Psoas muscle (tissue), 8 donors: ENCODE data around the gene A3GALT2. TPM values are rescaled to one million over a fixed set of nuclear protein-coding genes. Genes with fewer than 3 reads are reported as not detected.

Experiments
- ATAC-seq, 4 donors: fragments of 200-7000 bp; cut with Tn5 transposase; one replicate each; pipeline ENCODE4 v1.9.1; 2020; ENCODE audit warnings: moderate library complexity in 3 of 4, mild to moderate bottlenecking in 2 of 4
- DNase-seq, 2 donors: peaks; one replicate each; pipeline ENCODE4 v3.0.0-alpha.2; 2020
- H3K27ac ChIP-seq: fragments of 200-600 bp; one replicate; pipeline ENCODE4 v1.8.0; 2022
- H3K27me3 ChIP-seq, 3 donors: fragments of 200-600 bp in 1 of 3; one replicate each; pipeline versions ENCODE4 v1.6.1 to v1.8.0; 2013 to 2022; ENCODE audit warnings: low read length in 2 of 3, mild to moderate bottlenecking in 2 of 3, moderate library complexity in 1 of 3; ENCODE audit not compliant: insufficient read depth in 3 of 3
- H3K36me3 ChIP-seq, 2 donors: fragments of 200-600 bp in 1 of 2; one replicate each; pipeline versions ENCODE4 v1.6.1 to v1.8.0; 2013 to 2022; ENCODE audit warnings: low read depth in 1 of 2, mild to moderate bottlenecking in 1 of 2, moderate library complexity in 1 of 2; ENCODE audit not compliant: insufficient read depth in 1 of 2
- H3K4me1 ChIP-seq: fragments of 200-600 bp; one replicate; pipeline ENCODE4 v1.8.0; 2022
- H3K4me3 ChIP-seq: fragments of 200-600 bp; one replicate; pipeline ENCODE4 v1.8.0; 2022; ENCODE audit warnings: mild to moderate bottlenecking
- H3K9me3 ChIP-seq: fragments of 200-600 bp; one replicate; pipeline ENCODE4 v1.8.0; 2022
- WGBS, 3 donors: extraction: QIAGEN DNeasy Blood & Tissue Kit; methylation state at CpG; one replicate each; pipeline versions ENCODE4 v1.1.6 to v1.1.7; 2013; 5-methylcytosine and 5-hydroxymethylcytosine counted together
- intact Hi-C, 2 donors: fragments of 100-400 bp; cut with DNase I; formaldehyde crosslinking; loops; one replicate each; pipeline versions ENCODE4 v1.11.0 to v1.14.2; 2022
- long read RNA-seq, 2 donors: library from polyadenylated mRNA; unstranded; transcript quantifications; one replicate each; pipeline ENCODE4 v2.0.0, GENCODE V29; 2021
- polyA plus RNA-seq, 3 donors: library from polyadenylated mRNA; stranded (reverse); fragments of 200-250 nt; gene quantifications; one replicate each; pipeline ENCODE4 v1.2.3, GENCODE V29; 2013
- total RNA-seq, 4 donors: library from RNA; stranded (reverse); fragmentation: NEBNext Ultra II Directional in 2 of 4; extraction: Animal tissue kit (Norgen Biotek cat#: 25700) in 2 of 4; gene quantifications; one replicate each; pipeline versions ENCODE4 v1.2.1 to v1.2.4, GENCODE V29; 2021 to 2023
- TF ChIP-seq, protein P1 (sequence below): fragments of 200-600 bp; IDR thresholded peaks from one replicate; pipeline ENCODE4 v1.8.0; 2022; ENCODE audit warnings: antibody characterized with exemption
- donor health status: healthy with polysubstance abuse.
- donor health status: DM: no; HTN: no; CAD: no; lungs with moderate emphysema.
- donor health status: Bipolar disorder and iron deficiency.
- donor health status: healthy.
- donor health status: DM: yes; HTN: yes; CAD: no.
- donor health status: DM: no; HTN: no; CAD: no.
- donor health status: DM: no; HTN: no; CAD: no.
- donor health status: DM: yes; HTN: yes; CAD: no.

A3GALT2 gene
- total RNA-seq, result not detected
- not detected for polyA plus RNA-seq
- long read RNA-seq, donor 1, result 0 reads
- long read RNA-seq, donor 2, result 0 reads

DNA sequence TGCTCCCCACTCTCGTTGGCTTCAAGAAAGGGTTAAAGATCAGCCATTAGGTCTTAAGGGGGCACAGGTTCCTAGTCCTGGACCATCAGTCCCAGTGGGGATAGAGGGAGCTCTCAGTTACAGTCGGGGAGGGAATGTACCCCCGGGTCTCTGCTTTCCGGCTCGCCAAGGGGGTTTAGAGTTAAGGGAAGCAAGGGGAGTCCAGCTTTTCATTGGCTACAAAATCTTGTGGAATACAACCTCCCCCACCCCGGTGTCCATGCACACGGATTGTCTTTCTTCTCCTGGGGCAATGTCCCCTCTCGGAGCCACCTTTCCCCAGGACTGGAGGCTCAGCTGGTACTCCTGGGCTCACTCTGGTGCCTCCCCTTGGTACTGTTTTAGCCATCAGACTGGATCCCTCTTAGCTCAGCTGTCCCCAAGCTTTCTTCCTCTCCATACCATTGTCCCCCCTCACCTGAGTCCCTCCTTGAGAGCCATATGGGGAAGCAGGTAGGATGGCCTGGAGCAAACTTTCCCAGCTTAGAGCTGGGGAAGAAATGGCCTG, at the start of gene A3GALT2:
Gene A3GALT2 (minus strand): TSS at position 480 of the 547 bp plus-strand sequence. CDS start 0 bp downstream, at position 480.
- ATAC-seq, result peak; percentile 23 to 35 (median 32)
- peak within 1 kb of the TSS; percentile 4 for H3K27ac ChIP-seq
- TF ChIP-seq, protein P1, sequence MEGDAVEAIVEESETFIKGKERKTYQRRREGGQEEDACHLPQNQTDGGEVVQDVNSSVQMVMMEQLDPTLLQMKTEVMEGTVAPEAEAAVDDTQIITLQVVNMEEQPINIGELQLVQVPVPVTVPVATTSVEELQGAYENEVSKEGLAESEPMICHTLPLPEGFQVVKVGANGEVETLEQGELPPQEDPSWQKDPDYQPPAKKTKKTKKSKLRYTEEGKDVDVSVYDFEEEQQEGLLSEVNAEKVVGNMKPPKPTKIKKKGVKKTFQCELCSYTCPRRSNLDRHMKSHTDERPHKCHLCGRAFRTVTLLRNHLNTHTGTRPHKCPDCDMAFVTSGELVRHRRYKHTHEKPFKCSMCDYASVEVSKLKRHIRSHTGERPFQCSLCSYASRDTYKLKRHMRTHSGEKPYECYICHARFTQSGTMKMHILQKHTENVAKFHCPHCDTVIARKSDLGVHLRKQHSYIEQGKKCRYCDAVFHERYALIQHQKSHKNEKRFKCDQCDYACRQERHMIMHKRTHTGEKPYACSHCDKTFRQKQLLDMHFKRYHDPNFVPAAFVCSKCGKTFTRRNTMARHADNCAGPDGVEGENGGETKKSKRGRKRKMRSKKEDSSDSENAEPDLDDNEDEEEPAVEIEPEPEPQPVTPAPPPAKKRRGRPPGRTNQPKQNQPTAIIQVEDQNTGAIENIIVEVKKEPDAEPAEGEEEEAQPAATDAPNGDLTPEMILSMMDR, result no peak
- DNase-seq, result no peak
- WGBS, 3 donors, result 49 to 52% (median 50%) methylated on average over 8 of the region's 8 CpGs
- H3K27me3 ChIP-seq, result no peaks in the 10 kb centered on the region
- intact Hi-C loops, result no loop called here
- H3K4me1 ChIP-seq, result no peaks in the 10 kb centered on the region
- H3K9me3 ChIP-seq, result no peaks in the 10 kb centered on the region
- peaks cover 22 to 38% of the 10 kb centered on the region in 2 donors for H3K36me3 ChIP-seq
- H3K4me3 ChIP-seq, result no peak within 1 kb of the TSS

DNA sequence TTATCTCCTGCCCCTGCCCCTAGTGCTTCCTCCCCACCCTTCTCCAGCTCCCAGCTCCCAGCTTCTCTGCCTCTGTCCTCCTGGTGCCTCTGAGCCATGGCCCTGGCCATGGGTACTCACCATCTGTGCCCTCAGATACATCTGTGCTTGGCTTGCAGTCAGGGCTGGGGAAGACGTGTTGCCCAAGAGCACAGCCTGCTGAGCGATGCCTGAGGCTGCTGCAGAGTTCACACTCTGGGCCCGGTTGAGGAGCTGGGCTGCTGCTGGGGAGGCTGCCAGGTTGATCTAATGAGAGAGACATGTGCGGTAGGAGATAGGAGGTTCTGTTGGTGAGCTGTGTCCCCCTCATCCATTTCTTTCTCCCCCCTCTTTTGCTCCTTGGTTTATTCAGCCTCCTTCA, 49.4 kb upstream of the A3GALT2 start:
- H3K4me1 ChIP-seq, result peaks cover 38% of the 10 kb centered on the region
- H3K4me3 ChIP-seq, result no peak overlapping the region
- DNase-seq, result peak; percentile 56 to 67
- TF ChIP-seq, protein P1, result no peak
- peak overlapping the region; percentile 50 for H3K27ac ChIP-seq
- WGBS, 3 donors, result 32 to 54% (median 34%) methylated on average over 4 of the region's 4 CpGs
- H3K36me3 ChIP-seq, result peaks cover 0 to 41% of the 10 kb centered on the region in 2 donors
- ATAC-seq, result peak; percentile 25 to 61 (median 50)
- intact Hi-C loops, result loop anchor here in 1 of 2 donors (1.0 kb wide), 1 partner anchor 74 kb away; no protein-coding TSS in a partner anchor
- H3K27me3 ChIP-seq, result no peaks in the 10 kb centered on the region
- H3K9me3 ChIP-seq, result no peaks in the 10 kb centered on the region

DNA sequence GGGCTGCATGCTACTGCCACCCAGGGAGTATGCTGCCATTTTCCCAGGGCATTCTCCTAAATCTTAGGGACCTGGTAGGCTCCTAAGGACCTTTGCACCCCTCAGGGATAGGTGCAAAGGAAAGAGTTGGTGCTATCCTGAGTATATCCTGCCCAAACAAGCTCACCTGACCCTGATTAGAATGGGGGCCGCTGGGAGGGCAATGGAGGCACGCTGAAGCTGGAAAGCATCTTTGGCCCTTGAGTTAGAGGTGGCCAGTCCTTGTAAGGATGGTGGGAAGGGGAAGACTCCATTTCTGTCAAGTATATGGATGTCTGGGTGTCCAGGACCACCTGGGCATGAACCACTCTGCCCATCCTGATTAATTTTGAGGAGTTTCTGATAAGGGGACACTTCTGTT, 48.9 kb upstream of the A3GALT2 start:
- no peak overlapping the region for H3K4me3 ChIP-seq
- TF ChIP-seq, protein P1, result no peak
- peaks cover 0 to 40% of the 10 kb centered on the region in 2 donors for H3K36me3 ChIP-seq
- peaks cover 38% of the 10 kb centered on the region for H3K4me1 ChIP-seq
- H3K9me3 ChIP-seq, result no peaks in the 10 kb centered on the region
- peak overlapping the region; percentile 50 for H3K27ac ChIP-seq
- no peaks in the 10 kb centered on the region for H3K27me3 ChIP-seq
- DNase-seq, result no peak
- WGBS, 3 donors, result 42 to 94% (median 82%) methylated on average over 2 of the region's 2 CpGs
- intact Hi-C loops, result loop anchor here (1.0 to 10.0 kb wide), 6 partner anchors 37 to 245 kb away; no protein-coding TSS in a partner anchor
- ATAC-seq, result no peak

DNA sequence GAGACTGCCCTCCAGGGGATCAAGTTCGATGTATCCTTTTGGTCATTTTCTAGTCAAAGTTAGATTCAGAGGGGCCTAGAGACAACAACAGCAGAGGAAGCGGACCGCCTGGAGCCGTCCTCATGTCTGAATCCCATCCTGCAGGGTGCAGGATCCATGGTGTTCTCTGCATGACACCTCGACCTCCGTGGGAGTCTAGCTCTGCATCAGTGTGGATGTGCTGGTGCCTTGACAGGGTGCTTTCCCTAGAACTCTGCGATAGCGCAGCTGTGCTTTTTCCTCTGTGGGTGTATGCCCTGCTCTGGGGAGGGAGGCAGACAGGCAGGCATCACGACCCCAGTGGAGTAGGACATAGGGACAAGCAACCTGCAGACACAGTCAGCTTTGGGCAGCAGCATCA, 48.2 kb upstream of the A3GALT2 start:
- ATAC-seq, result no peak

More for the DNA sequence above, 48.2 kb upstream of the A3GALT2 start:
- H3K27me3 ChIP-seq, result no peaks in the 10 kb centered on the region
- H3K4me1 ChIP-seq, result peaks cover 36% of the 10 kb centered on the region
- 85 to 87% (median 86%) methylated on average over 9 of the region's 9 CpGs for WGBS, 3 donors
- TF ChIP-seq, protein P1, result no peak
- intact Hi-C loops, result loop anchor here (5.0 to 10.0 kb wide), 5 partner anchors 37 to 244 kb away; no protein-coding TSS in a partner anchor
- no peak overlapping the region for H3K4me3 ChIP-seq
- H3K36me3 ChIP-seq, result peaks cover 0 to 33% of the 10 kb centered on the region in 2 donors
- no peak overlapping the region for H3K27ac ChIP-seq
- H3K9me3 ChIP-seq, result no peaks in the 10 kb centered on the region
- DNase-seq, result no peak
